Muscle layer of duodenum (tissue), 2 donors: ENCODE measurements around the gene KDM4C.
"Not testable (repeated sequence)": the region's sequence is repeated elsewhere in the genome, so short reads cannot be mapped to it uniquely, and the experiment has no call there.

ENCODE experiments used
- H3K27ac ChIP-seq: one replicate; pipeline ENCODE4 v1.7.0; 2013; ENCODE audit warnings: mild to moderate bottlenecking, low read length
- H3K27me3 ChIP-seq: one replicate; pipeline ENCODE4 v1.7.0; 2013; ENCODE audit warnings: low read depth, mild to moderate bottlenecking, control low read depth, low read length
- H3K36me3 ChIP-seq, 2 donors: one replicate each; pipeline ENCODE4 v1.7.0; 2013; ENCODE audit warnings: low read length in 2 of 2, control low read depth in 1 of 2, mild to moderate bottlenecking in 1 of 2; ENCODE audit not compliant: insufficient read depth in 2 of 2, control insufficient read depth in 1 of 2
- H3K4me1 ChIP-seq, 2 donors: one replicate each; pipeline ENCODE4 v1.7.0; 2013; ENCODE audit warnings: low read length in 2 of 2, mild to moderate bottlenecking in 2 of 2, control low read depth in 1 of 2, moderate library complexity in 1 of 2; ENCODE audit not compliant: insufficient read depth in 2 of 2, control insufficient read depth in 1 of 2
- H3K4me3 ChIP-seq, 2 donors: one replicate each; pipeline ENCODE4 v1.7.0; 2013; ENCODE audit warnings: low read length in 2 of 2, low read depth in 1 of 2, mild to moderate bottlenecking in 1 of 2
- H3K9me3 ChIP-seq, 2 donors: one replicate each; pipeline ENCODE4 v1.7.0; 2013; ENCODE audit warnings: low read length in 2 of 2, control low read depth in 1 of 2, mild to moderate bottlenecking in 1 of 2; ENCODE audit not compliant: control insufficient read depth in 1 of 2
- donor health status: healthy.

Gene KDM4C

DNA sequence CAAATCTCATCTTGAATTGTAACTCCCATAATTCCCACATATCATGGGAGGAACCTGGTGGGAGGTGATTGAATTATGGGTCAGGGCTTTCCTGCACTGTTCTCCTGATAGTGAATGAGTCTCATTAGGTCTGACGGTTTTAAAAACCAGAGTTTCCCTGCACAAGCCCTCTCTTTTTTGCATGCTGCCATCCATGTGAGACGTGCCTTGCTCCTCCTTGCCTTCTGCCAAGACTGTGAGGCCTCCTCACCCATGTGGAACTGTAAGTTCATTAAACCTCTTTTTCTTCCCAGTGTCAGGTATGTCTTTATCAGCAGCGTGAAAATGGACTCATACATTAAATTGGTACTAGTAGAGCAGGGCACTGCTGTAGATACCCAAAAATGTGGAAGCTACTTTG is 22.4 kb upstream of the KDM4C start:
- no peaks in the 10 kb centered on the region for H3K27me3 ChIP-seq
- H3K27ac ChIP-seq: no peak overlapping the region
- H3K4me1 ChIP-seq: no peaks in the 10 kb centered on the region
- H3K4me3 ChIP-seq: no peak overlapping the region
- H3K9me3 ChIP-seq: no peaks in the 10 kb centered on the region
- H3K36me3 ChIP-seq: no peaks in the 10 kb centered on the region

DNA sequence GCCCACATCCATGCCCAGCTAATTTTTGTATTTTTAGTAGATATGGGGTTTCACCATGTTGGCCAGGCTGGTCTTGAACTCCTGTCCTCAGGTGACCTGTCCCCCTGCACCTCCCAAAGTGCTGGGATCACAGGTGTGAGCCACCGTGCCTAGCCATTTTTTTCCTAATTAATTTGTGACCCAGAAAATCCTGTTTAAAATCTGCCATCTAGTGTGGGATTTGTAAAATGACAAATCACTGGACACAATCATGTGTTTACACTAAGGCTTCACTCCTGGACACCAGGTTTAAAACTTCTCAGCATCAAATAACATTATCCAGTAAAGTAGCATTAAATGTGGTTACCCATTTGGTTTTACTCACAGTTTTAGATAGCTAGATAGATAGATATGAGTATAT is 18.6 kb upstream of the KDM4C start:
- no peaks in the 10 kb centered on the region for H3K4me1 ChIP-seq
- H3K27me3 ChIP-seq: no peaks in the 10 kb centered on the region
- no peaks in the 10 kb centered on the region for H3K36me3 ChIP-seq
- H3K4me3 ChIP-seq: no peak overlapping the region
- H3K9me3 ChIP-seq: no peaks in the 10 kb centered on the region
- H3K27ac ChIP-seq: no peak overlapping the region

DNA sequence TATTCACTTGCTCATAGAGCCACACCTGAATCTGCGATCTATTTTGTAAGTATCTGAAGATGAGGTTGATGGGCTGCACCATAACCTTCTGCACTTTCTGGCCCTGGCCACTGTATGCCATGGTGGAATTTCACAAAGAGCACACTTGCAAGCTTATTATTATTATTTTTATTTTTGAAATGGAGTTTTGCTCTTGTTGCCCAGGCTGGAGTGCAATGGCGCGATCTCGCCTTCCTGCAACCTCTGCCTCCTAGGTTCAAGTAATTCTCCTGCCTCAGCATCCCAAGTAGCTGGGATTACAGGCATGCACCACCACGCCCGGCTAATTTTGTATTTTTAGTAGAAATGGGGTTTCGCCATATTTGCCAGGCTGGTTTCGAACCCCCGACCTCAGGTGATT is 8.9 kb upstream of the KDM4C start:
- H3K4me1 ChIP-seq, H3K36me3 ChIP-seq, H3K27ac ChIP-seq, H3K27me3 ChIP-seq, H3K9me3 ChIP-seq, H3K4me3 ChIP-seq: not testable (repeated sequence)

DNA sequence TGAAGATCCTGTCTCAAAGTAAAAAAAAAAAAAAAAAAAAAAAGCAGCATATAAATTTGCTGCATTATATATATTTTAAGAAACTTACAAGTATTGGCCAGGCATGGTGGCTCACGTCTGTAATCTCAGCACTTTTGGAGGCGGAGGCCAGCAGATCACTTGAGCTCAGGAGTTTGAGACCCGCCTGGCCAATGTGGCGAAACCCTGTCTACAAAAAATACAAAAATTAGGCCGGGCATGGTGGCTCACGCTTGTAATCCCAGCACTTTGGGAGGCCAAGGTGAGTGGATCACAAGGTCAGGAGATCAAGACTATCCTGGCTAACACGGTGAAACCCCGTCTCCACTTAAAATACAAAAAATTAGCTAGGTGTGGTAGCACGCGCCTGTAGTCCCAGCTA is 2.9 kb upstream of the KDM4C start:
- H3K4me3 ChIP-seq, H3K4me1 ChIP-seq, H3K27me3 ChIP-seq, H3K9me3 ChIP-seq, H3K27ac ChIP-seq: not testable (repeated sequence)
- peaks cover 0 to 14% of the 10 kb centered on the region in 2 donors for H3K36me3 ChIP-seq

DNA sequence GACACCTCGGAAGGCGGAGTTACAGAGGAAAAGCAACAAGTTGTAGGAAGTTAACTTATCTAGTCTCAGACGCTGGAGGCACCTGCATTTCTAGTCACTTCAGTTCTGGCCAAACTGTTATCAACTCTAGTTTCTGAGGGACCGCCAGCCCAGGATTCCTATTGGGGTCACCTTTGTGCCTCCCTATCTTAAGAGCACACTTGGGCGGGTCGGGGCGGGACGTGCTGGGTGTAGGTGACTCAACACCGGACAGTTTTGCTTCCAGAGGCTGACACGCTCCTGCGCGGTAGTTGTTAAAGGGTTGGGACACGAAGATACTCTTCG is 679 bp upstream of the KDM4C start:
- Histone ChIP-seq H3K27me3 (no peaks in the 10 kb centered on the region), H3K4me1 (no peaks in the 10 kb centered on the region), H3K36me3 (peaks cover 0 to 14% of the 10 kb centered on the region in 2 donors), H3K27ac (peak overlapping the region; percentile 96), H3K9me3 (no peaks in the 10 kb centered on the region), H3K4me3 (peak overlapping the region; percentile 88 to 96)

DNA sequence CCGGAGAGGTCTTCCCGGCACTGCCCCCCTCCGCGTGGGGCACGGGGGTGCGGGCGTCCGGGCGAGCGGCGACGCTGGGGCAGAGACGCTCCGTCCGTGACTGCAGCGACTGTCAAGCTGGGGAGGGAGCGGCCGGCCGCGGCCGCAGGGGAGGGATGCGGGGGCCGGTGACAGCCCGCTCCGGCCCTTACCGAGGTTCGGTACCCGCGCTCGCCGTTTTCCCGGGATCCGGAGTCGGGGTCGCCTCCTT is 400 bp downstream of the KDM4C start:
- H3K27me3 ChIP-seq: no peaks in the 10 kb centered on the region
- H3K27ac ChIP-seq: peak overlapping the region; percentile 96
- H3K4me3 ChIP-seq: peak overlapping the region; percentile 88 to 96
- peaks cover 0 to 14% of the 10 kb centered on the region in 2 donors for H3K36me3 ChIP-seq
- no peaks in the 10 kb centered on the region for H3K4me1 ChIP-seq
- no peaks in the 10 kb centered on the region for H3K9me3 ChIP-seq

DNA sequence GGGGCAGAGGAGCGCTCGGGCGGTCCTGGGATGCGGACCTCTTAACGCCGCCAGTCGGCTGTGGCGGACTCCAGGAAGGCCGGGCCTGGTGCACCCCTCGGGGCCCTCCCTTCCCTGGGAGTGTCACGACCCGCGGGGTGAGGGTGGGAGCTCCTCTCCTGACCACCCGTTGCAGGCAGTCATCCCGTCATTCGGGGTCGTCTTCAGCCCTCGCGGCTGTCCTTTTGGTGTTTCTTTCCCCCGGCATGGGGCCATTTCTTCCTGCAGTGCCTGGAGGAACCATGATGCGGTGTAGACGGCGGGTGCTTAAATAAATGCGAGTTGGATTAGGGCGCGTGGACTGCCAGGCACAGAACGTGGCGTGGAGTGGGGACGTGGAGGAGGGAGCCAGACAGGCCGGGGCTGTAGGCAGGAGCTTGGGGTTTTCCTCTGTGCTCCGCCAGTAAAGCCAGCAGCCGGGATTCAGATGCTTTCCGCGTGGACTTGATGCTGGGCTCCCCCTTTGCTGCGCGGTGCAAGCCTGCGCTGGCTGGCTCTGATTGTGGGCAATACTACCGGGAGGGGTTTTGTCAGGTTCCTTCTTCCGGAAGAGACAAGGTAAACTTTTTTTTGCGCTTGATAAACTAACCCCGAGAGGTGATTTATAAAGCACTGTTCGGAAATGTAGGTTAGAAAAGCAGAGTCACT is 868 bp downstream of the KDM4C start:
- H3K9me3 ChIP-seq: no peaks in the 10 kb centered on the region
- no peaks in the 10 kb centered on the region for H3K27me3 ChIP-seq
- peak overlapping the region; percentile 96 for H3K27ac ChIP-seq
- peak overlapping the region; percentile 88 to 96 for H3K4me3 ChIP-seq
- H3K4me1 ChIP-seq: no peaks in the 10 kb centered on the region
- H3K36me3 ChIP-seq: peaks cover 0 to 14% of the 10 kb centered on the region in 2 donors

DNA sequence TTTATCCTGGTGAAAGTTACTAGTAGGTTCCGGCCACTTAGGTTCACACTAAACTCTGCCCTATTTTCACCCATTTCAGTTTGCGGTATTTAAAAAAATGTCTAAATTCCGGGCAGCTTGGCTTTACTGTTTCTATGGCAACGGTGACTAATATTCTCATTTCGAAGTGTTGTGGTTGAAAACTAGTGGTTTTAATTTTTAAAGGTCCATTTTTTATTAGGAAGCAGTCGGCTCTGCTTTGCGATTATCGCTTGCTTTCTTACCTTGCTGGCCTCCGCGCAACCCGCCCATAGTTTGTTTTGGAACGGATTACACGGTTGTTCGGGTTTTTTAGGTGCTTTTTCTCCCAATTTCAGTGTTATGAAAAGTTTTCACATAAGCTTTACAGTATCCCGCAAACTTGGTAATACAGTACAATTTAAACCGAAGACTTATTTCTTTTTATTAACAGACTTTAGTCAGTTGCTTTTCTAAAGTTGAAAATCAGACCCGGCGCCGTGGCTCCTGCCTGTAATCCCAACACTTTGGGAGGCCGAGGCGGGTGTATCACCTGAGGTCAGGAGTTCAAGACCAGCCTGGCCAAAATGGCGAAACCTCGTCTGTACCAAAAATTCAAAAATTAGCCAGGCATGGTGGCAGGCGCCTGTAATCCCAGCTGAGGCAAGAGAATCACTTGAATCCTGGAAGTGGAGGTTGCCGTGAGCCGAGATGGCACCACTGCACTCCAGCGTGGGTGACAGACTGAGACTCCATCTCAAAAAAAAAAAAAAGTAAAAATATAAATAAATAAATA is 1.6 kb downstream of the KDM4C start:
- Histone ChIP-seq H3K4me1 (no peaks in the 10 kb centered on the region), H3K9me3 (no peaks in the 10 kb centered on the region), H3K4me3 (peak overlapping the region; percentile 88 to 96), H3K36me3 (peaks cover 0 to 14% of the 10 kb centered on the region in 2 donors), H3K27me3 (no peaks in the 10 kb centered on the region), H3K27ac (peak overlapping the region; percentile 96)

DNA sequence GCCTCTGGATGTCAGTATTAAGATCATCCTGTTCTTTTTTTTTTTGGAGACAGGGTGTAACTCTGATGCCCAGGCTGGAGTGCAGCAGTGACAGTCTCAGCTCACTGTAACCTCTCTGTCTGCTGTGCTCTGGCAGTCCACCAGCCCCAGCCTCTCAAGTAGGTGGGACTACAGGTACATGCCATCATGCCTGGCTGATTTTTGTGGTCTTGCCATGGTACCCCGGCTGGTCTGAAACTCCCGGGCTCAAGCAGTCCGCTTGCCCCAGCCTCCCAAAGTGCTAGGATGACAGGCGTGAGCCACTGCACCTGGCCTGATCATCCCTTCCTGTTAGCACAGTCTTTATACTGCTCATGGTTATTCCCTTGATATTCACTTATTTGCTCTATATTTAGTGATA is 3.5 kb downstream of the KDM4C start:
- no peak overlapping the region for H3K27ac ChIP-seq
- H3K36me3 ChIP-seq: peaks cover 0 to 14% of the 10 kb centered on the region in 2 donors
- H3K9me3 ChIP-seq: no peaks in the 10 kb centered on the region
- H3K27me3 ChIP-seq: no peaks in the 10 kb centered on the region
- no peaks in the 10 kb centered on the region for H3K4me1 ChIP-seq
- H3K4me3 ChIP-seq: no peak overlapping the region

DNA sequence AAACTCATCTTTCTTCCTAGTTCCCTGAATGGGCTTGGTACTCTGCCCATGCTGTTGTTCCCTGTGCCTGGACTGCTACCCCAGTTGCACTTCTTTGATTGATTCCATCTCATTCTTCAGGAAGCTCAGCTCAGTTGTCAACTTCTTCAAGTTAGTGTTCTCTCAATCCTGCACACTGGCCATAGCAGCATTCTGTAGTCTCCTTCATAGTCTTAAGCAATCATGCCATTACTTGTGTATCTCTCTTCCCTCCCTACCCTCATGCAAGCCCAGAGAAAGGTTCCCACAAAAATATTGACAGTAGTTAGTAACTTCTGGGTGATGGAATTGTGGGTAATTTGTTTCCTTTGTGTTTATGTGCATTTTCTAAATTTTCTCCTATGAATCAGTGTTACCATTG is 5.5 kb downstream of the KDM4C start:
- H3K4me3 ChIP-seq: no peak overlapping the region
- H3K36me3 ChIP-seq: peaks cover 0 to 5% of the 10 kb centered on the region in 2 donors
- H3K4me1 ChIP-seq: no peaks in the 10 kb centered on the region
- no peaks in the 10 kb centered on the region for H3K9me3 ChIP-seq
- no peak overlapping the region for H3K27ac ChIP-seq
- H3K27me3 ChIP-seq: no peaks in the 10 kb centered on the region

DNA sequence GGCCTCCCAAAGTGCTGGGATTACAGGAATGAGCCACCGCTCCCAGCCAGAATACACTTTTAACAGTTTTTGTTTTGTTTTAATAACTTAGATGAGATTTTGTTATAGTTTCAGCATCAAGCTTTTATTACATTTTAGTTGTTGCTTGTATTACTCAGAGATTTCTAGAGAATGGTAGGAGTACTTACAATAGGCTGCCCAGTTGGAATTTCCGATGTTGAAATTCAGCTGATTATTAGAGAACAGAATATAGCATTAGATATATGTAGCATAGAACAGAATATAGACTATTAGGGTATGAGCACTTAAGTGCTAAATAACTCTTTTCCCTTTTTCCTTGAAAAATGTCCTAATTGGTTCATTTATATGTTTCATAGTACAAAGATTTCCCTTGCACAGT is 6.2 kb downstream of the KDM4C start:
- Histone ChIP-seq H3K27me3 (no peaks in the 10 kb centered on the region), H3K4me1 (no peaks in the 10 kb centered on the region), H3K9me3 (no peaks in the 10 kb centered on the region), H3K27ac (no peak overlapping the region), H3K36me3 (no peaks in the 10 kb centered on the region), H3K4me3 (no peak overlapping the region)

DNA sequence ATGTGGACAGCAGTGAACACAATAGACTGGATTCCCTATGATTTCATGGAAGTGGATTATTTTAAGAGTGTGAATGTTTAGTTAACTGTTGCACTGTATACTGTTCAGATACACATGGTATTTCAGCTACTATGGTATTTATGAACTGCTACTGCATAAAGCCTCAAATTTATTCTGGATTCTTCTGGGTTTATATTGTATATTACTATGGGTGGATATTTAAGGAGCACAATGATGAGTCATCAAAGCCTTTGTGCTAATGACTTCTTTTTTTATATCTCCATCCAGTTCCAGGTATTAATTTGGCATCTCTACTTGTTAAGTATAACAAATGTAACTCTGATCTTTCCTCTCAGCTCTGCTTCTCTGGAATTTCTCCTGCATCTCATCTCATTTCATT is 6.8 kb downstream of the KDM4C start:
- no peaks in the 10 kb centered on the region for H3K27me3 ChIP-seq
- H3K36me3 ChIP-seq: no peaks in the 10 kb centered on the region
- H3K27ac ChIP-seq: no peak overlapping the region
- no peaks in the 10 kb centered on the region for H3K4me1 ChIP-seq
- no peak overlapping the region for H3K4me3 ChIP-seq
- no peaks in the 10 kb centered on the region for H3K9me3 ChIP-seq
